Kidney epithelial cell (primary cell): ENCODE data around the gene PEX5L. TPM values are rescaled to one million over a fixed set of nuclear protein-coding genes. Genes with fewer than 3 reads are reported as not detected.

Experiments used
- DNase-seq: peaks from one replicate; pipeline ENCODE4 v3.0.0-alpha.2; 2010; ENCODE audit warnings: low read depth
- H3K27me3 ChIP-seq: 2 replicates; pipeline ENCODE4 v1.6.0; 2011; ENCODE audit warnings: low read length; ENCODE audit not compliant: control insufficient read depth, insufficient read depth
- H3K36me3 ChIP-seq: 2 replicates; pipeline ENCODE4 v1.5.1; 2011; ENCODE audit warnings: low read length; ENCODE audit not compliant: control insufficient read depth, insufficient read depth
- H3K4me3 ChIP-seq: 2 replicates; pipeline ENCODE4 v1.5.1; 2011; ENCODE audit warnings: low read depth, mild to moderate bottlenecking, control low read depth, low read length
- total RNA-seq: library from RNA; depleted of rRNA; stranded (reverse); fragments of >200 nt; gene quantifications from 2 replicates; pipeline ENCODE4 v1.2.3, GENCODE V29; 2015
- TF ChIP-seq, protein P1 (sequence below): IDR thresholded peaks from 2 replicates; pipeline ENCODE4 v1.5.1; 2011; ENCODE audit warnings: mild to moderate bottlenecking, moderate library complexity, low read length, control low read depth, inconsistent platforms; ENCODE audit not compliant: insufficient read depth, poor library complexity, severe bottlenecking

The PEX5L gene
- total RNA-seq, 1 donor from 2014 or later = 0.04 TPM

DNA sequence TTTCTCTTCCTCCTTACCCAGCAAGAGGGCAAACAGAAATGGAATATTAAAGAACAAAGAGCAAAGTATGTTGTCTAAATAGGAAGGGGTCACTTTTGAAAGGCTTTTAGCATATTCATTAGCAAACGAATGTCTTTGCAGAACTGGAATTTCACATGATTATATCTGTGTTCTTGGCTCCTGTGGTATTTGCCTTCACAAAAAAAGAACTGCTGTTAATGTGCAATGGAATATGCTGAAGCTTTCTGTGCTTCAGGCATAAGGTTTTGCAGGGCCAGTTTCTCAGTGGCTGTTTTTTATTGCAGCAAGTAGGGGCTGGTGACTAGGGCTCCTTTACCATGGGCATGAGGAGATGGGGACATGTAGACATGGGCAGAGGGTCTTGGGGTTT lies 210.5 kb downstream of the PEX5L start:
- TF ChIP-seq, protein P1, sequence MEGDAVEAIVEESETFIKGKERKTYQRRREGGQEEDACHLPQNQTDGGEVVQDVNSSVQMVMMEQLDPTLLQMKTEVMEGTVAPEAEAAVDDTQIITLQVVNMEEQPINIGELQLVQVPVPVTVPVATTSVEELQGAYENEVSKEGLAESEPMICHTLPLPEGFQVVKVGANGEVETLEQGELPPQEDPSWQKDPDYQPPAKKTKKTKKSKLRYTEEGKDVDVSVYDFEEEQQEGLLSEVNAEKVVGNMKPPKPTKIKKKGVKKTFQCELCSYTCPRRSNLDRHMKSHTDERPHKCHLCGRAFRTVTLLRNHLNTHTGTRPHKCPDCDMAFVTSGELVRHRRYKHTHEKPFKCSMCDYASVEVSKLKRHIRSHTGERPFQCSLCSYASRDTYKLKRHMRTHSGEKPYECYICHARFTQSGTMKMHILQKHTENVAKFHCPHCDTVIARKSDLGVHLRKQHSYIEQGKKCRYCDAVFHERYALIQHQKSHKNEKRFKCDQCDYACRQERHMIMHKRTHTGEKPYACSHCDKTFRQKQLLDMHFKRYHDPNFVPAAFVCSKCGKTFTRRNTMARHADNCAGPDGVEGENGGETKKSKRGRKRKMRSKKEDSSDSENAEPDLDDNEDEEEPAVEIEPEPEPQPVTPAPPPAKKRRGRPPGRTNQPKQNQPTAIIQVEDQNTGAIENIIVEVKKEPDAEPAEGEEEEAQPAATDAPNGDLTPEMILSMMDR = no peak
- no peaks in the 10 kb centered on the region for H3K36me3 ChIP-seq
- no peaks in the 10 kb centered on the region for H3K27me3 ChIP-seq
- no peak overlapping the region for H3K4me3 ChIP-seq
- DNase-seq = no peak

DNA sequence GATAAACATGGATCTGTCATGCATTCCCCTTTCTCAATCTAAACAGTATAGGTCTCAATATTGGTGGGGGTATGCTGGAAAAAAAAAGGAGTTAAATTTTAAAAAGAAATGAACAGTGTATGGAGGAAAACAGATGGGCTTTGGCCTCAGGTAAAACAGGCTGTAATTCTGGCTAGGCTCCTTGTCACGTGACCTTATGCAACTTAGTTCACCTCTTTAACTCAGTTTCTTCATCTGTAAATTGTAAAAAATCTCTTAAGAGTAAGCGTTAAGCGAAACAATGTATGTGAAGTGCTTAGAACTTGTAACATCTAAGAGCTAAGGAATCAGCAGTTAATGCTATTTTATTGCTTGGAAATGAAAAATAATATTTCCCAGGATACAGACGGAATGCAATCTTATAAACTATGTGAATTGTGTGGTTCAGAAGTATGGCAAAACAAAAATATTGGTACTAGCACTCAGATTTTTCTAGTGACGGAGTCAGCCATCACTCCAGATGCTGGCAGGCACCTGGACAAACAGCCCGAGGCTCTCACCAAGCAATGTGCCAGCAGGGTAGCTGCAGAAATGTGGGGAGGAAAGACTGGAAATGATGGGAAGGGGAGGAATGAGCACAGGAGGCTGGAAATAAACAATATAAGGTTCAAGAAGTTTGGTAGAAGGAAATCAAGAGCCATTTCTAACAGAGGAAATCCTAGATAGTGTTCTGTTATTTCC lies 211.1 kb downstream of the PEX5L start:
- TF ChIP-seq, protein P1 = no peak
- H3K36me3 ChIP-seq = no peaks in the 10 kb centered on the region
- no peak overlapping the region for H3K4me3 ChIP-seq
- H3K27me3 ChIP-seq = no peaks in the 10 kb centered on the region
- no peak for DNase-seq

DNA sequence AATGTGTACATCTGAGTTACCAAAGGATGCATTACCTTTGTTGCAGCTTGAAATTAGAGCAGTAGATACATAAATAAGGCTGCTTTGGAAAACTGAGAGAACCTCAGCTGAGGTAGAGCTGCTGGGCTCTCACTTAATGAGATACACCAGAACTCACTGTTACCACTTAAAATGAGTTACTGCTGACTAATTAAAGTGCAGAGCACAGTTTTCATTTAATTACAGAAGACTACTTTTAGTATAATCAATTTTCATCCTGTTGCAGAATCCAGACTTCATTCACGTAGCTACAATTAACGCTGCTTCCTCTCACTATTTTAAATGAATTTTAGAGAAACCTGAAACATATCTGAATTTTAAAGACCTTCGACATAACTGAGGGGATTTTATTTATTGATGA lies 214.4 kb downstream of the PEX5L start:
- TF ChIP-seq, protein P1 = no peak
- Histone ChIP-seq H3K4me3 (no peak overlapping the region), H3K27me3 (no peaks in the 10 kb centered on the region), H3K36me3 (no peaks in the 10 kb centered on the region)
- no peak for DNase-seq

DNA sequence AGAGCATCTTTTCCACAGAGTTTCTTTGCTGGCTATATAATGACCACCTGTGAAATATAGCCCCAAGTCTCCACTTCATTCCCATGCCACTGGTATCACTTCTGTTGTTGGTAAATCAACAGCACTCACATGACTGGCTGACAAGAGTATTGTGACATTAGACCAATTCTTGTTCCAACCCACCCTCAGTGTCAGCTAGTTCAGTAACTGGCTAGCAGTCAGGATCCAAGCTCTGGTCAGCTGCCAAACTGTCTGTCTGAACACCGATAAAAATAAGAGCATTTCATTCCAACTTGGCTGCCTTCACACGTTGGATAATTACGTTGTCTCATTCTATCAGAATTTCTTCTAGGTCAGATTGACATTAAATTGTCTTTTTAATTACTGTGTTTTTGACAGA lies 217.4 kb downstream of the PEX5L start:
- TF ChIP-seq, protein P1 = no peak
- H3K4me3 ChIP-seq = no peak overlapping the region
- H3K27me3 ChIP-seq = no peaks in the 10 kb centered on the region
- H3K36me3 ChIP-seq = no peaks in the 10 kb centered on the region
- DNase-seq = no peak

DNA sequence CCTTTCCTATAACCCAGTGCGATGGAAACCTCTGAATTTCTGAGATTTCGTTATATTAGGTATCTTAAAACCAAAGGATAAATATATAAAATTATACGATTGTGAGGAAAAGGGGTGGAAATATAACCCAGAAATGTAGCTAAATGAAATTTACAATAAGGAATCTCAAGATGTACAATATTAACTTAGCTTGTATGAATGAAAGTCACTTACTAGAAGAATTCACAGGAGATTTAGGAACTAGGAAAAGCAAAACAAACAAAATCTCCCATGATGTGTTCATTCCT lies 224.7 kb downstream of the PEX5L start:
- H3K36me3 ChIP-seq = no peaks in the 10 kb centered on the region
- TF ChIP-seq, protein P1 = no peak

More for the DNA sequence above, 224.7 kb downstream of the PEX5L start:
- Histone ChIP-seq H3K27me3 (no peaks in the 10 kb centered on the region), H3K4me3 (no peak overlapping the region)
- no peak for DNase-seq
